Neural crest cell (in vitro differentiated cells): Measurements from ENCODE around the gene RFX2. TPM values are rescaled to one million over a fixed set of nuclear protein-coding genes. Genes with fewer than 3 reads are reported as not detected.
A peak's percentile ranks its signal among the peaks of the same experiment; 100 is the strongest.

Experiments used
- DNase-seq: peaks from one replicate; pipeline ENCODE4 v3.0.0; 2021; ENCODE audit warnings: low read depth, mixed read lengths, low spot score
- H3K27ac Mint-ChIP-seq: one replicate; pipeline ENCODE4 v1.8.0; 2021; ENCODE audit warnings: mild to moderate bottlenecking, mixed read lengths; ENCODE audit not compliant: unreplicated experiment
- H3K27me3 Mint-ChIP-seq: 2 replicates; pipeline ENCODE4 v1.8.0; 2021; ENCODE audit warnings: low read depth, mild to moderate bottlenecking, mixed read lengths
- H3K36me3 Mint-ChIP-seq: 2 replicates; pipeline ENCODE4 v1.8.0; 2021; ENCODE audit warnings: low read depth, mild to moderate bottlenecking, mixed read lengths
- H3K4me1 Mint-ChIP-seq: 2 replicates; pipeline ENCODE4 v1.8.0; 2021; ENCODE audit warnings: mixed read lengths
- H3K4me3 Mint-ChIP-seq: one replicate; pipeline ENCODE4 v1.8.0; 2021; ENCODE audit warnings: mild to moderate bottlenecking, mixed read lengths
- H3K9me3 Mint-ChIP-seq: 2 replicates; pipeline ENCODE4 v1.8.0; 2021; ENCODE audit warnings: mixed read lengths
- CTCF ChIP-seq: fragments of 200-600 bp; sonication (generic); conservative IDR thresholded peaks from 2 replicates; pipeline ENCODE4 v1.5.0; 2021; ENCODE audit warnings: antibody characterized with exemption, mild to moderate bottlenecking
- total RNA-seq: library from RNA; stranded (reverse); gene quantifications from 2 replicates; pipeline ENCODE4 v1.2.1, GENCODE V29; 2021

RFX2 gene
- total RNA-seq, 1 donor from 2014 or later = 17.2 TPM

DNA sequence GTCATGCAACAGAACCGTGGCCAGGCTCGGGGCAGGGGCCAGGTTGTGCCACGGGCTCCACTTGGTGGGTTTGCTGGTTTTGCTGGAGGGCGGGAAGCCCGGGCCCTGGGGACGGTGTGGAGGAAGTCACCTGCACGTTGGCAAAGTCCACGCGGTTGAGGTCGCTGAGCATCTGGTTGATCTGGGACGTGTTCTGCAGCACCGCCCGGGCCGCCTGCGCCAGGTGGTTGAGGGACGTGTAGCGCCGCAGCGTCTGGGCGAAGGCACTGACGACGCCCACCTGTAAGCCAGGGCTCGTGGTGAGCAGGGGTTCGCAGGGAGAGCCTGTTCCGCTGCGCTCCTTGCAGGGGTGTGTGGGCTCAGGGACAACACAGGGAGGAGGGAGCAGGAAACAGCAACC, 107.7 kb downstream of the RFX2 start:
- Mint-ChIP-seq H3K4me3 (no peak overlapping the region), H3K27me3 (no peaks in the 10 kb centered on the region), H3K9me3 (no peaks in the 10 kb centered on the region), H3K36me3 (peaks cover 15% of the 10 kb centered on the region), H3K27ac (peak overlapping the region; percentile 57), H3K4me1 (no peaks in the 10 kb centered on the region)
- no peak for DNase-seq
- no peak for TF ChIP-seq CTCF

DNA sequence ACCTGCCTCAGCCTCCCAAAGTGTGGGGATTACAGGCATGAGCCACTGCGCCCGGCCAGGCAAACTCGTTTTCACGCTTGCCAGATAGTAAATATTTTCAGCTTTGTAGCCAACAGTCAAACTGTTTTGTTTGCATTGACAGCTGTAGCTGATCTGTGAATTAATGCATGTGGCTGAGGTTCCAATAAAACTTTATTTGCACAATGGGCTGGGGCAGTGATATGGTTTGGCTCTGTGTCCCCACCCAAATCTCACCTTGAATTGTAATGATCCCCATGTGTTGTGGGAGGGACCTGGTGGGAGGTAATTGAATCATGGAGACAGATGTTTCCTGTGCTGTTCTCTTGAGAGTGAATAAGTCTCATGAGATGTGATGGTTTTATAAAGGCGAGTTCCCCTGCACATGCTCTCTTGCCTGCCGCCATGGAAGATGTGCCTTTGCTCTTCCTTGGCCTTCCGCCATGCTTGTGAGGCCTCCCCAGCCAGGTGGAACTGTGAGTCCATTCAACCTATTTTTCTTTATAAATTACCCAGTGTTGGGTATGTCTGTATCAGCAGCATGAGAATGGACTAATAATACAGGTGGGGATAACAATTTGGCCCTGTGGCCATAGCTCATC, 110.0 kb downstream of the RFX2 start:
- no peak for DNase-seq
- H3K36me3 Mint-ChIP-seq = peaks cover 15% of the 10 kb centered on the region
- no peaks in the 10 kb centered on the region for H3K9me3 Mint-ChIP-seq
- H3K27ac Mint-ChIP-seq = no peak overlapping the region
- no peaks in the 10 kb centered on the region for H3K27me3 Mint-ChIP-seq
- H3K4me3 Mint-ChIP-seq = no peak overlapping the region
- TF ChIP-seq CTCF = no peak
- H3K4me1 Mint-ChIP-seq = no peaks in the 10 kb centered on the region

GRCh38 chr19:5999693-6000092, 110.6 kb downstream of the RFX2 start:
- Mint-ChIP-seq H3K9me3 (no peaks in the 10 kb centered on the region), H3K36me3 (peaks cover 15% of the 10 kb centered on the region), H3K4me1 (no peaks in the 10 kb centered on the region), H3K27ac (no peak overlapping the region), H3K4me3 (no peak overlapping the region), H3K27me3 (no peaks in the 10 kb centered on the region)
- TF ChIP-seq CTCF = no peak
- no peak for DNase-seq

- peaks cover 9% of the 10 kb centered on the region for H3K4me1 Mint-ChIP-seq
- no peak for DNase-seq
- H3K9me3 Mint-ChIP-seq = no peaks in the 10 kb centered on the region
- TF ChIP-seq CTCF = peak; percentile 25
- H3K4me3 Mint-ChIP-seq = no peak overlapping the region
- H3K27ac Mint-ChIP-seq = peak overlapping the region; percentile 19
- no peaks in the 10 kb centered on the region for H3K27me3 Mint-ChIP-seq
- peaks cover 15% of the 10 kb centered on the region for H3K36me3 Mint-ChIP-seq
Observed at GRCh38 chr19:5997371-5997770, 112.9 kb downstream of the RFX2 start.

DNA sequence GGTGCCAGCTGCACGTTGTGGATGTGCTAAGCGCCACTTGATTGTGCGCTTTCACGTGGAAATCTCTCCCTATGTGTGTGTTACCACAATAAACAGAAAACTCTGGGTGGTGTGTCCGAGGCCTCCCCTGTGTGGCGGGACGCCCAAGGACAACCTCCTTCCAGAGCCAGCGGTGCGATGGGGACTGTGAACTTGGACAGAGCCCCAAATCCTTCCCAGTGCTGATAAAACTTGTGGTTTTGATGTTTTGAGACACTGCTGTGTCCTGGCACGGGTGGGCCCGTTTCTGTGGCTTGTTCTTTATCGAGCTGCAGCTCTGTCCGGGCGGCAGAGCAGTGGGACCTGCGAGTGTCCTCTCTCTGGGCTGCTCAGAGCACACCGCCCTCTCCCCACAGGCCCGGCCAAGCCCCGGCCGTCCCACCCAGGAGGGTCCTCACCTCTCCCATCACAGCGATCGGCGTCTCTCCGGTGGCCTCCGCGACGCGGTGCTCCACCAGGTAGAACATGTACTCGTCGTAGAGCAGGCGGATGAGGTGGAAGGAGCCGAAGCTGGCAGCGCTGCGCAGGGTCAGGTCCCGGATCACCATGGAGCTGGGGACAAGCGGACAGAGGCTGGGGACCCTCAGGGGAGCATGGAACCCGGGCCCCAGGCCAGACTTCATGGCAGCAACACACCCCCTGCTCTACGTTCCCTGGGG, 113.5 kb downstream of the RFX2 start:
- no peak for DNase-seq
- Mint-ChIP-seq H3K27me3 (no peaks in the 10 kb centered on the region), H3K27ac (no peak overlapping the region), H3K4me1 (peaks cover 9% of the 10 kb centered on the region), H3K9me3 (no peaks in the 10 kb centered on the region), H3K36me3 (peaks cover 15% of the 10 kb centered on the region), H3K4me3 (no peak overlapping the region)
- TF ChIP-seq CTCF = no peak
